GM12878 (cell line): ENCODE measurements around the gene TRIM42. TPM values are rescaled to one million over a fixed set of nuclear protein-coding genes. Genes with fewer than 3 reads are reported as not detected.

Source experiments
- ATAC-seq: fragments of 200-7000 bp; cut with Tn5 transposase; 3 replicates; pipeline ENCODE4 v1.9.1; 2020; ENCODE audit warnings: mild to moderate bottlenecking, moderate library complexity
- BruUV-seq: library from RNA; stranded (reverse); fragments of 400-500 nt; replicated peaks from 2 replicates; lab custom pipeline; 2021; lab: Mats Ljungman, UMichigan
- CTCF ChIA-PET: fragments of 300-600 bp; sonication (Branson Sonifier 250); formaldehyde crosslinking; extraction: SDS; loops from one replicate; lab custom pipeline; 2021; ENCODE audit warnings: inconsistent platforms; lab: Yijun Ruan, JAX
- POLR2A ChIA-PET: fragments of 350-600 bp; formaldehyde crosslinking; extraction: SDS; loops from one replicate; lab custom pipeline; 2021; ENCODE audit warnings: inconsistent platforms; lab: Charles Lee
- RAD21 ChIA-PET: fragments of 300-600 bp; sonication (Branson Sonifier 250); formaldehyde crosslinking; loops from one replicate; lab custom pipeline; 2023; ENCODE audit warnings: antibody characterized with exemption; ENCODE audit not compliant: unreplicated experiment; lab: Charles Lee
- SMC1A ChIA-PET: fragments of 300-600 bp; sonication (Branson Sonifier 250); formaldehyde crosslinking; loops from one replicate; lab custom pipeline; 2023; ENCODE audit not compliant: unreplicated experiment, uncharacterized antibody; lab: Charles Lee
- DNase-seq: peaks from one replicate; pipeline ENCODE4 v3.0.0-alpha.2; 2011; ENCODE audit warnings: low read depth, low spot score
- FAIRE-seq: peaks from 3 replicates; lab custom pipeline; 2011; peaks lifted over from hg19 to GRCh38; lab: Jason Lieb, UNC
- H2AFZ ChIP-seq: 2 replicates; pipeline ENCODE4 v1.6.0; 2011; ENCODE audit warnings: low read depth, low read length, control low read depth; ENCODE audit not compliant: control insufficient read depth
- H3K27ac ChIP-seq: 2 replicates; pipeline ENCODE4 v1.5.1; 2011; ENCODE audit warnings: control low read depth; ENCODE audit not compliant: control insufficient read depth, insufficient read depth
- H3K27me3 ChIP-seq, 2 experiments: replicated peaks in 1 of 2; 2 replicates each; pipeline versions ENCODE4 v1.6.0 to v1.6.1; 2011; ENCODE audit warnings: low read length in 1 of 2; ENCODE audit not compliant: control insufficient read depth in 2 of 2, insufficient read depth in 2 of 2
- H3K36me3 ChIP-seq, 2 experiments: 2 replicates each; pipeline ENCODE4 v1.5.1; 2011; ENCODE audit warnings: low read length in 1 of 2; ENCODE audit not compliant: control insufficient read depth in 2 of 2, insufficient read depth in 2 of 2
- H3K4me1 ChIP-seq: 2 replicates; pipeline ENCODE4 v1.6.1; 2011; ENCODE audit warnings: mild to moderate bottlenecking, low read length, moderate library complexity, mixed read lengths; ENCODE audit not compliant: control insufficient read depth, insufficient read depth
- H3K4me2 ChIP-seq: 2 replicates; pipeline ENCODE4 v1.6.0; 2011; ENCODE audit warnings: control low read depth; ENCODE audit not compliant: control insufficient read depth, insufficient read depth
- H3K4me3 ChIP-seq: fragments of 200-600 bp; sonication (generic); 2 replicates; pipeline ENCODE4 v1.5.1; 2016
- H3K79me2 ChIP-seq: 2 replicates; pipeline ENCODE4 v1.6.0; 2011; ENCODE audit warnings: low read length; ENCODE audit not compliant: control insufficient read depth, insufficient read depth
- H3K9ac ChIP-seq: 2 replicates; pipeline ENCODE4 v1.8.0; 2011; ENCODE audit warnings: low read length, control low read depth, mixed read lengths; ENCODE audit not compliant: control insufficient read depth, insufficient read depth
- H3K9me3 ChIP-seq: replicated peaks from 3 replicates; pipeline ENCODE4 v1.5.1; 2011; ENCODE audit warnings: mild to moderate bottlenecking, low read length; ENCODE audit not compliant: control insufficient read depth, insufficient read depth
- H4K20me1 ChIP-seq: 2 replicates; pipeline ENCODE4 v1.6.0; 2011; ENCODE audit not compliant: control insufficient read depth, insufficient read depth
- CREB1 ChIP-seq: IDR thresholded peaks from 2 replicates; pipeline ENCODE4 v1.6.1; 2012; ENCODE audit warnings: low read depth, mild to moderate bottlenecking, inconsistent platforms
- ELK1 ChIP-seq: IDR thresholded peaks from 2 replicates; pipeline ENCODE4 v1.6.1; 2012; ENCODE audit warnings: low read depth, low read length, improper control_type of control experiment
- HSF1 ChIP-seq: fragments of 150-350 bp; IDR thresholded peaks from 2 replicates; pipeline ENCODE4 v1.6.1; 2014; ENCODE audit warnings: mild to moderate bottlenecking, low read depth, low read length
- JUNB ChIP-seq: IDR thresholded peaks from 2 replicates; pipeline ENCODE4 v1.6.1; 2016; ENCODE audit warnings: antibody characterized with exemption, mild to moderate bottlenecking
- KLF5 ChIP-seq: fragments of 450-650 bp; IDR thresholded peaks from 2 replicates; pipeline ENCODE4 v1.6.1; 2014; ENCODE audit warnings: mild to moderate bottlenecking; ENCODE audit not compliant: partially characterized antibody
- MYC ChIP-seq: IDR thresholded peaks from 2 replicates; pipeline ENCODE4 v1.6.1; 2011; ENCODE audit warnings: mild to moderate bottlenecking, low read length, moderate library complexity, inconsistent platforms; ENCODE audit not compliant: insufficient read depth, insufficient replicate concordance, insufficient read length, severe bottlenecking
- RAD21 ChIP-seq: IDR thresholded peaks from 2 replicates; pipeline ENCODE4 v1.6.1; 2011; ENCODE audit warnings: mild to moderate bottlenecking, low read depth, low read length, moderate library complexity; ENCODE audit not compliant: insufficient read depth
- RCOR1 ChIP-seq: conservative IDR thresholded peaks from 2 replicates; pipeline ENCODE4 v1.6.1; 2012; ENCODE audit warnings: low read depth, low read length, improper control_type of control experiment
- RELB ChIP-seq: fragments of 450-650 bp; IDR thresholded peaks from 2 replicates; pipeline ENCODE4 v1.6.1; 2017; ENCODE audit warnings: low read depth, mild to moderate bottlenecking, moderate library complexity
- SMAD1 ChIP-seq: fragments of 450-650 bp; IDR thresholded peaks from 2 replicates; pipeline ENCODE4 v1.6.1; 2018; ENCODE audit warnings: mild to moderate bottlenecking, low read depth; ENCODE audit not compliant: partially characterized antibody
- TARDBP ChIP-seq: IDR thresholded peaks from 2 replicates; pipeline ENCODE4 v1.6.1; 2016; ENCODE audit warnings: borderline replicate concordance
- ZSCAN29 ChIP-seq: fragments of 450-650 bp; IDR thresholded peaks from 2 replicates; pipeline ENCODE4 v1.6.1; 2017; ENCODE audit warnings: mild to moderate bottlenecking, moderate library complexity
- WGBS: methylation state at CpG from one replicate; pipeline ENCODE4 v1.1.6; 2016; ENCODE audit warnings: low lambda C conversion rate; ENCODE audit not compliant: insufficient replicate concordance, insufficient coverage; ENCODE audit errors: missing lambda C conversion rate; 5-methylcytosine and 5-hydroxymethylcytosine counted together
- in situ Hi-C: fragments of 300-500 bp; cut with MboI; formaldehyde crosslinking; loops from 9 replicates; pipeline ENCODE4 v1.14.3; 2018; ENCODE audit warnings: mixed read lengths
- intact Hi-C: fragments of 100-400 bp; cut with micrococcal nuclease; formaldehyde crosslinking; loops from one replicate; pipeline ENCODE4 v1.14.2; 2022; ENCODE audit not compliant: unreplicated experiment
- polyA plus RNA-seq, 11 experiments: library from polyadenylated mRNA; depleted of rRNA in 4 of 11; unstranded in 6 of 11; stranded (reverse) in 5 of 11; fragments of >200 nt; fragmentation: Nextera tagmentation in 4 of 11; fragmentation: Illumina TruSeq in 1 of 11; extraction: Ambion mirVana in 4 of 11; extraction: Trizol in 1 of 11; gene quantifications; 1 replicate in 1 of 11; 2 replicates in 10 of 11; pipeline versions ENCODE4 v1.2.1 to v1.2.3, GENCODE V29; 2011 to 2016; ENCODE audit warnings: inconsistent platforms in 2 of 11, missing spikeins in 2 of 11, low read depth in 1 of 11
- total RNA-seq, 4 experiments: library from RNA; depleted of rRNA in 3 of 4; stranded (reverse); fragments of >200 nt in 3 of 4; fragmentation: Illumina TruSeq in 1 of 4; extraction: Trizol in 1 of 4; gene quantifications; 2 replicates each; pipeline versions ENCODE4 v1.2.1 to v1.2.3, GENCODE V29; 2013 to 2021

The TRIM42 gene
- total and polyA plus RNA-seq, 10 of the 15 experiments (the other 5 are each of a cell fraction or from before 2014, with no cell fraction given), result 0.03 TPM; not detected in 9

GRCh38 chr3:140702281-140702680, 24.4 kb downstream of the TRIM42 start:
- Histone ChIP-seq H3K4me3 (no peak overlapping the region), H3K9ac (no peak overlapping the region), H3K79me2 (no peaks in the 10 kb centered on the region), H3K27me3 (no peaks in the 10 kb centered on the region; a peak in 1 of 4 replicates), H3K4me2 (no peak overlapping the region), H3K36me3 (no peaks in the 10 kb centered on the region), H4K20me1 (no peaks in the 10 kb centered on the region), H2AFZ (no peak overlapping the region), H3K9me3 (no peaks in the 10 kb centered on the region; the same call in 2 of the 3 replicates), H3K27ac (no peak overlapping the region), H3K4me1 (no peaks in the 10 kb centered on the region)
- TF ChIP-seq HSF1, result no peak
- WGBS, result 27% methylated on average over 4 of the region's 4 CpGs
- POLR2A ChIA-PET, result no interaction called here
- in situ Hi-C loops, result no loop called here
- no peak for FAIRE-seq
- RAD21 ChIA-PET, result interaction anchor here (0.8 to 1.0 kb wide), 2 partner anchors 52 to 215 kb away, joined by 3 read pairs; no protein-coding TSS in a partner anchor
- no peak for DNase-seq
- CTCF ChIA-PET, result interaction anchor here (0.7 to 1.6 kb wide), 3 partner anchors 10 to 194 kb away, joined by 3 read pairs; no protein-coding TSS in a partner anchor
- SMC1A ChIA-PET, result interaction anchor here (0.6 to 1.3 kb wide), 3 partner anchors 8 to 103 kb away, joined by 3 to 4 read pairs (median 4); no protein-coding TSS in a partner anchor
- no peak for ATAC-seq
- intact Hi-C loops, result no loop called here
- BruUV-seq, result no TSS peak

GRCh38 chr3:140703496-140703895, 25.6 kb downstream of the TRIM42 start:
- Histone ChIP-seq H3K36me3 (no peaks in the 10 kb centered on the region), H3K4me1 (no peaks in the 10 kb centered on the region), H4K20me1 (no peaks in the 10 kb centered on the region), H3K79me2 (no peaks in the 10 kb centered on the region), H3K9ac (no peak overlapping the region), H3K9me3 (no peaks in the 10 kb centered on the region; the same call in 2 of the 3 replicates), H3K4me3 (no peak overlapping the region), H3K27ac (no peak overlapping the region), H3K27me3 (no peaks in the 10 kb centered on the region; a peak in 1 of 4 replicates), H3K4me2 (no peak overlapping the region), H2AFZ (no peak overlapping the region)
- in situ Hi-C loops, result no loop called here
- ChIA-PET SMC1A (interaction anchor here (1.3 kb wide), 1 partner anchor 15 kb away, joined by 3 read pairs; no protein-coding TSS in a partner anchor), POLR2A (no interaction called here), CTCF (interaction anchor here (1.0 to 2.3 kb wide), 3 partner anchors 19 to 68 kb away, joined by 4 to 5 read pairs (median 4); no protein-coding TSS in a partner anchor), RAD21 (no interaction called here)
- DNase-seq (no peak), ATAC-seq (no peak), FAIRE-seq (no peak)
- intact Hi-C loops, result no loop called here
- 0% methylated on average over 1 of the region's 1 CpG for whole genome bisulfite sequencing
- BruUV-seq, result no TSS peak
- TF ChIP-seq ELK1 (no peak), MYC (no peak), RAD21 (no peak), ZSCAN29 (no peak), RCOR1 (no peak), SMAD1 (no peak), JUNB (no peak), KLF5 (no peak), CREB1 (no peak), RELB (no peak), TARDBP (no peak)
